ENCODE results near the gene MSI2. TPM values are rescaled to one million over a fixed set of nuclear protein-coding genes. Genes with fewer than 3 reads are reported as not detected.

The MSI2 gene
- total and polyA plus RNA-seq, 2 experiments from 2014 or later: 18.9 to 41.8 TPM

DNA sequence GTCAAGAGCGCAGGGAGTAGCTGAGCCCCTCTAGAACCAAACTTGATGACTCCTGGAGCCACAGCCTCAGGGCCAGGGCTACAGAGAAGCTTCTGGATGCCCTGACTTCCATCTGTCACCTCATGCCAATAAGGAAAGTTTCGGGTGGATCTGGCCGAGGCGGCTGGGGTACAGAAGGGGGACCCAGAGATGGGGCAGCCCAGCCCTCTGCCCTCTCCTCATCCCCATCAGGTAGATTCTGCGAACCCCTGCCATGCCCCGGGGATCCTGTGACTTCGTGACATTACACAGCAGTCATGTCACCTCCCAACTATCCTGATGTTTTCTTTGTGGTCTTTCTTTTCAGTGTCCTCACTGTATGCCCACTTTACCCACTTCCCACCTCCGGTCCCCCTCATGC is 374.4 kb downstream of the MSI2 start (continued):
- TF ChIP-seq, protein P1, sequence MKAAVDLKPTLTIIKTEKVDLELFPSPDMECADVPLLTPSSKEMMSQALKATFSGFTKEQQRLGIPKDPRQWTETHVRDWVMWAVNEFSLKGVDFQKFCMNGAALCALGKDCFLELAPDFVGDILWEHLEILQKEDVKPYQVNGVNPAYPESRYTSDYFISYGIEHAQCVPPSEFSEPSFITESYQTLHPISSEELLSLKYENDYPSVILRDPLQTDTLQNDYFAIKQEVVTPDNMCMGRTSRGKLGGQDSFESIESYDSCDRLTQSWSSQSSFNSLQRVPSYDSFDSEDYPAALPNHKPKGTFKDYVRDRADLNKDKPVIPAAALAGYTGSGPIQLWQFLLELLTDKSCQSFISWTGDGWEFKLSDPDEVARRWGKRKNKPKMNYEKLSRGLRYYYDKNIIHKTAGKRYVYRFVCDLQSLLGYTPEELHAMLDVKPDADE (IDR thresholded peaks at IDR 0.05): no peak
- TF ChIP-seq NANOG (IDR thresholded peaks at IDR 0.05; ENCODE audit: borderline replicate concordance): no peak
- TF ChIP-seq ZNF114 (CRISPR knock-in tag; IDR thresholded peaks at IDR 0.05): no peak
- no peak for TF ChIP-seq POLR2AphosphoS5 (IDR thresholded peaks at IDR 0.05; ENCODE audit: low read depth)

DNA sequence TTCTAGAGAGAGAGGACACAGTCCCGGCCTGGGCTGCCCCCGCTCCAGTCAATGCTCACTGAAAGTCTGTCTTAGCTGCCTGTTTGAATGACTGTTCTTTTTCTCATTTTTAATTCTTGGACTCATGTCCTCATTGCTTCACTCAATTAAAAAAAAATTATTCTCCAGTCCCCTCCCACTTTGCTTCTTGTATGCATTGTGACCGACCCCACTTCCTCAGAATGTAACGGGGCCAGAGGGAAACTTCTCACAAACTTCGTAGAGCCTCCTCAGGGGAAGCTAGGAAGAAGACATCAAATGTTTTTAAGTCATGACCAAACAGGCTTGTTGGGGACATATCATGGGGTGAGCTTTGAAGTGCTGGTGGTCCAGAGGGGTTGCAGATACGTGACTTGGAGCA is 375.5 kb downstream of the MSI2 start:
- Histone ChIP-seq H2AFZ (no peak overlapping the region), H3K27me3 (ENCODE audit: insufficient read depth) (no peaks in the 10 kb centered on the region), H3K4me2 (no peak overlapping the region), H3K9me2 (ENCODE audit: insufficient read depth) (no peaks in the 10 kb centered on the region), H4K20me1 (replicated peaks; ENCODE audit: insufficient read depth) (no peaks in the 10 kb centered on the region; the same call in 1 of the 2 replicates), H3K36me3 (ENCODE audit: insufficient read depth) (no peaks in the 10 kb centered on the region; the same call in 1 of the 2 replicates), H3K79me2 (replicated peaks; ENCODE audit: insufficient read depth) (no peaks in the 10 kb centered on the region), H3F3A (replicated peaks; ENCODE audit: low read depth) (no peaks in the 10 kb centered on the region), H3K4me3 (no peak overlapping the region), H3K4me1 (ENCODE audit: insufficient read depth) (peaks cover 5% of the 10 kb centered on the region; the same call in 1 of the 2 replicates), H3K27ac (ENCODE audit: low read depth) (no peak overlapping the region)
- H3K4me3 Mint-ChIP-seq: no peak overlapping the region
- no peak for TF ChIP-seq EZH2 (IDR thresholded peaks at IDR 0.05; ENCODE audit: low read depth, unreplicated experiment)
- TF ChIP-seq CREB1 (CRISPR knock-in tag; IDR thresholded peaks at IDR 0.05; ENCODE audit: low read depth): no peak
- TF ChIP-seq ZNF331 (CRISPR knock-in tag; IDR thresholded peaks at IDR 0.05; ENCODE audit: low read depth): no peak
- TF ChIP-seq EZH2phosphoT487 (IDR thresholded peaks at IDR 0.05; ENCODE audit: unreplicated experiment): no peak
- TF ChIP-seq, protein P2, sequence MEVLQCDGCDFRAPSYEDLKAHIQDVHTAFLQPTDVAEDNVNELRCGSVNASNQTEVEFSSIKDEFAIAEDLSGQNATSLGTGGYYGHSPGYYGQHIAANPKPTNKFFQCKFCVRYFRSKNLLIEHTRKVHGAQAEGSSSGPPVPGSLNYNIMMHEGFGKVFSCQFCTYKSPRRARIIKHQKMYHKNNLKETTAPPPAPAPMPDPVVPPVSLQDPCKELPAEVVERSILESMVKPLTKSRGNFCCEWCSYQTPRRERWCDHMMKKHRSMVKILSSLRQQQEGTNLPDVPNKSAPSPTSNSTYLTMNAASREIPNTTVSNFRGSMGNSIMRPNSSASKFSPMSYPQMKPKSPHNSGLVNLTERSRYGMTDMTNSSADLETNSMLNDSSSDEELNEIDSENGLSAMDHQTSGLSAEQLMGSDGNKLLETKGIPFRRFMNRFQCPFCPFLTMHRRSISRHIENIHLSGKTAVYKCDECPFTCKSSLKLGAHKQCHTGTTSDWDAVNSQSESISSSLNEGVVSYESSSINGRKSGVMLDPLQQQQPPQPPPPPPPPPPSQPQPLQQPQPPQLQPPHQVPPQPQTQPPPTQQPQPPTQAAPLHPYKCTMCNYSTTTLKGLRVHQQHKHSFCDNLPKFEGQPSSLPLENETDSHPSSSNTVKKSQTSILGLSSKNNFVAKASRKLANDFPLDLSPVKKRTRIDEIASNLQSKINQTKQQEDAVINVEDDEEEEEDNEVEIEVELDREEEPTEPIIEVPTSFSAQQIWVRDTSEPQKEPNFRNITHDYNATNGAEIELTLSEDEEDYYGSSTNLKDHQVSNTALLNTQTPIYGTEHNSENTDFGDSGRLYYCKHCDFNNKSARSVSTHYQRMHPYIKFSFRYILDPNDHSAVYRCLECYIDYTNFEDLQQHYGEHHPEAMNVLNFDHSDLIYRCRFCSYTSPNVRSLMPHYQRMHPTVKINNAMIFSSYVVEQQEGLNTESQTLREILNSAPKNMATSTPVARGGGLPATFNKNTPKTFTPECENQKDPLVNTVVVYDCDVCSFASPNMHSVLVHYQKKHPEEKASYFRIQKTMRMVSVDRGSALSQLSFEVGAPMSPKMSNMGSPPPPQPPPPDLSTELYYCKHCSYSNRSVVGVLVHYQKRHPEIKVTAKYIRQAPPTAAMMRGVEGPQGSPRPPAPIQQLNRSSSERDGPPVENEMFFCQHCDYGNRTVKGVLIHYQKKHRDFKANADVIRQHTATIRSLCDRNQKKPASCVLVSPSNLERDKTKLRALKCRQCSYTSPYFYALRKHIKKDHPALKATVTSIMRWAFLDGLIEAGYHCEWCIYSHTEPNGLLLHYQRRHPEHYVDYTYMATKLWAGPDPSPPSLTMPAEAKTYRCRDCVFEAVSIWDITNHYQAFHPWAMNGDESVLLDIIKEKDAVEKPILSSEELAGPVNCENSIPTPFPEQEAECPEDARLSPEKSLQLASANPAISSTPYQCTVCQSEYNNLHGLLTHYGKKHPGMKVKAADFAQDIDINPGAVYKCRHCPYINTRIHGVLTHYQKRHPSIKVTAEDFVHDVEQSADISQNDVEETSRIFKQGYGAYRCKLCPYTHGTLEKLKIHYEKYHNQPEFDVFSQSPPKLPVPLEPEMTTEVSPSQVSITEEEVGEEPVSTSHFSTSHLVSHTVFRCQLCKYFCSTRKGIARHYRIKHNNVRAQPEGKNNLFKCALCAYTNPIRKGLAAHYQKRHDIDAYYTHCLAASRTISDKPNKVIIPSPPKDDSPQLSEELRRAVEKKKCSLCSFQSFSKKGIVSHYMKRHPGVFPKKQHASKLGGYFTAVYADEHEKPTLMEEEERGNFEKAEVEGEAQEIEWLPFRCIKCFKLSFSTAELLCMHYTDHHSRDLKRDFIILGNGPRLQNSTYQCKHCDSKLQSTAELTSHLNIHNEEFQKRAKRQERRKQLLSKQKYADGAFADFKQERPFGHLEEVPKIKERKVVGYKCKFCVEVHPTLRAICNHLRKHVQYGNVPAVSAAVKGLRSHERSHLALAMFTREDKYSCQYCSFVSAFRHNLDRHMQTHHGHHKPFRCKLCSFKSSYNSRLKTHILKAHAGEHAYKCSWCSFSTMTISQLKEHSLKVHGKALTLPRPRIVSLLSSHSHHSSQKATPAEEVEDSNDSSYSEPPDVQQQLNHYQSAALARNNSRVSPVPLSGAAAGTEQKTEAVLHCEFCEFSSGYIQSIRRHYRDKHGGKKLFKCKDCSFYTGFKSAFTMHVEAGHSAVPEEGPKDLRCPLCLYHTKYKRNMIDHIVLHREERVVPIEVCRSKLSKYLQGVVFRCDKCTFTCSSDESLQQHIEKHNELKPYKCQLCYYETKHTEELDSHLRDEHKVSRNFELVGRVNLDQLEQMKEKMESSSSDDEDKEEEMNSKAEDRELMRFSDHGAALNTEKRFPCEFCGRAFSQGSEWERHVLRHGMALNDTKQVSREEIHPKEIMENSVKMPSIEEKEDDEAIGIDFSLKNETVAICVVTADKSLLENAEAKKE (CRISPR knock-in tag; IDR thresholded peaks at IDR 0.05): no peak
- TF ChIP-seq, protein P3, sequence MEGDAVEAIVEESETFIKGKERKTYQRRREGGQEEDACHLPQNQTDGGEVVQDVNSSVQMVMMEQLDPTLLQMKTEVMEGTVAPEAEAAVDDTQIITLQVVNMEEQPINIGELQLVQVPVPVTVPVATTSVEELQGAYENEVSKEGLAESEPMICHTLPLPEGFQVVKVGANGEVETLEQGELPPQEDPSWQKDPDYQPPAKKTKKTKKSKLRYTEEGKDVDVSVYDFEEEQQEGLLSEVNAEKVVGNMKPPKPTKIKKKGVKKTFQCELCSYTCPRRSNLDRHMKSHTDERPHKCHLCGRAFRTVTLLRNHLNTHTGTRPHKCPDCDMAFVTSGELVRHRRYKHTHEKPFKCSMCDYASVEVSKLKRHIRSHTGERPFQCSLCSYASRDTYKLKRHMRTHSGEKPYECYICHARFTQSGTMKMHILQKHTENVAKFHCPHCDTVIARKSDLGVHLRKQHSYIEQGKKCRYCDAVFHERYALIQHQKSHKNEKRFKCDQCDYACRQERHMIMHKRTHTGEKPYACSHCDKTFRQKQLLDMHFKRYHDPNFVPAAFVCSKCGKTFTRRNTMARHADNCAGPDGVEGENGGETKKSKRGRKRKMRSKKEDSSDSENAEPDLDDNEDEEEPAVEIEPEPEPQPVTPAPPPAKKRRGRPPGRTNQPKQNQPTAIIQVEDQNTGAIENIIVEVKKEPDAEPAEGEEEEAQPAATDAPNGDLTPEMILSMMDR (conservative IDR thresholded peaks at IDR 0.05; ENCODE audit: low read depth in 2 of 2): no peak
- TF ChIP-seq JUNB (IDR thresholded peaks at IDR 0.05; ENCODE audit: unreplicated experiment): no peak
- H3K9me3 Mint-ChIP-seq: no peaks in the 10 kb centered on the region
- no peak for ATAC-seq
- no peak overlapping the region for H3K27ac Mint-ChIP-seq
- peaks cover 20% of the 10 kb centered on the region for H3K36me3 Mint-ChIP-seq (ENCODE audit: low read depth)
- no peak for DNase-seq (ENCODE audit: low spot score)
- peaks cover 11% of the 10 kb centered on the region for H3K4me1 Mint-ChIP-seq
- H3K27me3 Mint-ChIP-seq (ENCODE audit: insufficient read depth, low read depth, poor library complexity): peaks cover 13% of the 10 kb centered on the region

All from GM23338 (cell line).